Endothelial cell (in vitro differentiated cells): ENCODE data around the gene TMEFF1. TPM values are rescaled to one million over a fixed set of nuclear protein-coding genes. Genes with fewer than 3 reads are reported as not detected.

Experiments used
- DNase-seq: peaks from one replicate; pipeline ENCODE4 v3.0.0; 2021; ENCODE audit warnings: low spot score
- H3K27ac Mint-ChIP-seq: one replicate; pipeline ENCODE4 v1.8.0; 2021; ENCODE audit warnings: mixed read lengths, inconsistent platforms; ENCODE audit not compliant: unreplicated experiment
- H3K27me3 Mint-ChIP-seq: one replicate; pipeline ENCODE4 v1.8.0; 2021; ENCODE audit warnings: mild to moderate bottlenecking, moderate library complexity, mixed read lengths, inconsistent platforms; ENCODE audit not compliant: unreplicated experiment
- H3K36me3 Mint-ChIP-seq: one replicate; pipeline ENCODE4 v1.8.0; 2021; ENCODE audit warnings: mild to moderate bottlenecking, low read depth, mixed read lengths, inconsistent platforms; ENCODE audit not compliant: unreplicated experiment
- H3K4me1 Mint-ChIP-seq: one replicate; pipeline ENCODE4 v1.8.0; 2021; ENCODE audit warnings: mild to moderate bottlenecking, mixed read lengths, inconsistent platforms; ENCODE audit not compliant: unreplicated experiment
- H3K4me3 Mint-ChIP-seq: one replicate; pipeline ENCODE4 v1.8.0; 2021; ENCODE audit warnings: mild to moderate bottlenecking, mixed read lengths, inconsistent platforms; ENCODE audit not compliant: unreplicated experiment
- H3K9me3 Mint-ChIP-seq: one replicate; pipeline ENCODE4 v1.8.0; 2021; ENCODE audit warnings: mixed read lengths, inconsistent platforms; ENCODE audit not compliant: unreplicated experiment
- CTCF ChIP-seq: fragments of 200-600 bp; sonication (generic); IDR thresholded peaks from one replicate; pipeline ENCODE4 v1.5.0; 2021; ENCODE audit warnings: antibody characterized with exemption; ENCODE audit not compliant: unreplicated experiment
- total RNA-seq: library from RNA; stranded (reverse); fragmentation: NEBNext Ultra II Directional; extraction: Animal tissue kit (Norgen Biotek cat#: 25700); gene quantifications from one replicate; pipeline ENCODE4 v1.2.1, GENCODE V29; 2021; ENCODE audit not compliant: unreplicated experiment

Gene TMEFF1
- total RNA-seq, 1 donor from 2014 or later, result 45.8 TPM

DNA sequence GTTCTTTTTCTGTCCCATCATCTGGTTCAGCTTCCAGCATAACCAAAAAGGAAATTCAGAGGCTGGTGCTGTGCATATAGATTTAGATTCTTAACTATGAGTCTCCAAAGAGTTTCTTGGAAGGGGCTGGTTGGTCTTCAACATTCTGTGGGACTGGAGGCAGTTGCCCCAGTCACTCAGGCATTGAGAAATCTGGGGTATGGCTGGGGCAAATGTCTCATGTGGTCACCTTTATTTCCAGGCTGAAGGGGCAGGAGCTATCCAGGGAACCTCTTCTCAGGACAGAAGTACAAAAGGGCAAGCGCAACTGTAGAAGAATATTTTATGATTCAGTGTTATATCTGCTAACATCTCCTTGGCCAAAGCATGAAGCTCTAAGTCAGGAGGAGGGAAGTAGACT, 15.4 kb upstream of the TMEFF1 start:
- H3K4me1 Mint-ChIP-seq, result no peaks in the 10 kb centered on the region
- no peak overlapping the region for H3K4me3 Mint-ChIP-seq
- no peak for DNase-seq
- no peak overlapping the region for H3K27ac Mint-ChIP-seq
- H3K36me3 Mint-ChIP-seq, result peaks cover 11% of the 10 kb centered on the region
- H3K27me3 Mint-ChIP-seq, result no peaks in the 10 kb centered on the region
- no peaks in the 10 kb centered on the region for H3K9me3 Mint-ChIP-seq
- TF ChIP-seq CTCF, result no peak

GRCh38 chr9:100459963-100460362, 13.0 kb upstream of the TMEFF1 start:
- no peaks in the 10 kb centered on the region for H3K36me3 Mint-ChIP-seq
- no peaks in the 10 kb centered on the region for H3K9me3 Mint-ChIP-seq
- H3K4me3 Mint-ChIP-seq, result no peak overlapping the region
- no peaks in the 10 kb centered on the region for H3K4me1 Mint-ChIP-seq
- DNase-seq, result no peak
- no peak for TF ChIP-seq CTCF
- no peak overlapping the region for H3K27ac Mint-ChIP-seq
- H3K27me3 Mint-ChIP-seq, result peaks cover 1% of the 10 kb centered on the region

GRCh38 chr9:100465274-100465673, 7.7 kb upstream of the TMEFF1 start:
- no peak overlapping the region for H3K27ac Mint-ChIP-seq
- no peaks in the 10 kb centered on the region for H3K36me3 Mint-ChIP-seq
- no peaks in the 10 kb centered on the region for H3K4me1 Mint-ChIP-seq
- DNase-seq, result no peak
- H3K9me3 Mint-ChIP-seq, result no peaks in the 10 kb centered on the region
- TF ChIP-seq CTCF, result no peak
- peaks cover 3% of the 10 kb centered on the region for H3K27me3 Mint-ChIP-seq
- no peak overlapping the region for H3K4me3 Mint-ChIP-seq

DNA sequence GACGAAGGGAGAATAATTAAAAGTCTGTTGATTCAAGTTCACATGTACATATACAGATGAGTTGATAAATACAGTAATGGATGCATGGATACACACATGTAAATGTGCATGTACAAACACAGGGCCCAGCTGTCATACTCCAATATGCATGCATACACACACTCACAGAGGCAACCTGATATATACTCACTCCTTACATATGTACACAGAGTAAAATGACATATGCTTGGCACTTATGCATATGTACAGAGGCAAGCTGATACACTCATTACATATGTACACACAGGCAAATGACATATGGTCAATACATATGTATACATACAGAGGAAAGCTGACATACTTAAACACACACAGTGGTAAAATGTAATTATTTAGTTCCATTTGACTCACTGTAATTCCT, 7.2 kb upstream of the TMEFF1 start:
- H3K27me3 Mint-ChIP-seq, result peaks cover 3% of the 10 kb centered on the region
- no peak for TF ChIP-seq CTCF
- H3K36me3 Mint-ChIP-seq, result no peaks in the 10 kb centered on the region
- no peak overlapping the region for H3K4me3 Mint-ChIP-seq
- H3K27ac Mint-ChIP-seq, result no peak overlapping the region
- H3K4me1 Mint-ChIP-seq, result no peaks in the 10 kb centered on the region
- no peaks in the 10 kb centered on the region for H3K9me3 Mint-ChIP-seq
- no peak for DNase-seq

GRCh38 chr9:100466171-100466828, 6.6 kb upstream of the TMEFF1 start:
- Mint-ChIP-seq H3K4me3 (no peak overlapping the region), H3K4me1 (no peaks in the 10 kb centered on the region), H3K27ac (no peak overlapping the region), H3K36me3 (no peaks in the 10 kb centered on the region), H3K27me3 (peaks cover 3% of the 10 kb centered on the region), H3K9me3 (no peaks in the 10 kb centered on the region)
- TF ChIP-seq CTCF, result no peak
- DNase-seq, result no peak
